Spleen (tissue), 7 donors: ENCODE data around the gene GPC4.

Experiments
- POLR2A ChIP-seq, 3 donors: fragments of 450-650 bp; IDR thresholded peaks; one replicate each; pipeline ENCODE4 v1.5.1; 2017; ENCODE audit warnings: antibody characterized with exemption in 3 of 3, mild to moderate bottlenecking in 1 of 3
- POLR2AphosphoS5 ChIP-seq, 3 donors: sonication (generic); formaldehyde crosslinking; IDR thresholded peaks; one replicate each; pipeline ENCODE4 v1.5.1; 2017; ENCODE audit warnings: antibody characterized with exemption in 3 of 3
- TF ChIP-seq, protein P1 (sequence below), 11 experiments: fragments of 200-600 bp in 7 of 11; fragments of 450-650 bp in 4 of 11; sonication (generic) in 4 of 11; IDR thresholded peaks in 8 of 11; conservative IDR thresholded peaks in 3 of 11; 1 replicate in 7 of 11; 2 replicates in 4 of 11; pipeline versions ENCODE4 v1.4.0 to v1.8.0; 2016 to 2021; ENCODE audit warnings: antibody characterized with exemption in 11 of 11, inconsistent platforms in 4 of 11, mild to moderate bottlenecking in 1 of 11
- donor health status: DM: no; HTN: no; CAD: no; lungs with moderate emphysema.
- donor health status: DM: no; HTN: no; CAD: no.
- donor health status: DM: no; HTN: no; CAD: no.

DNA sequence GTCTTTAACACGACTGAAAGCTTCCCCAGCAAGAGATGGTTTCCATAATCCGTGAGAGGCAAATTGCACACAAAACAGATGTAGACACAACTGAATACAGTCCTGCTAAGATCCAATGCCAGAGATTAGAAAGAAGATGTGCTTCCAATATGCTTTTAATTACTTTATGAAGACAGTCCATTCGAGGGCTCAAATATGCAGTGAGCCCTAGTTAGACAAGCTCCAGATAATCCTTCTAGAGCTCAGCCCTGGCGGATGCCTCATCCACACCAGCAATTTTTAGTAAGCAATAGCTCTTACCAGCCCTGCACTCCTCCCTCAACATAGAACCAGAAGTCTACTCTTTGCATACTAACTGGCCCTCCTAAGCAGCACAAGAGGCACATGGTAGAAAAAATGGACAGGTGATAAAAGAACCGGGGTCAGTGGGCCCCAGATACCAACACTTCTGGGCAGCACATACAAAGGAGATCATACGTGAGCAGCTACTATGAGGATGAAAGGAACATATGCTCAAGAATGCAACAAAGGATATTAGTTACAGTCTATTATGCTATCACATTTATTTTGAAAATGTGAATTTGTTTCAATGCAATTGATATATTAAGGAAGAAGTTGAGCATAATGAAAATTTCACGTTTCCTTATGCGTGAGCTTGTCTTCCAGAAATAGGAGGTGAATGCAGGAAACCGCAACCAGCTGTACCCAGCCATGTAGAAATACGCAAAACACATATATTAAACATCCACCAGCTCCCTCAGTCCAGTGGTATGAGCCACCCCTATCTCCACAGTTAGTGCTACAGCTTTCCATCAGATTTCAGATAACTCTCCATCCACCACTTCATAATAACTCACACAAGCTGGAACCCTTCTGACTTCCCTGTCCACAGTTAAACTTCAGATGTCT lies 34.3 kb downstream of the GPC4 start:
- TF ChIP-seq POLR2AphosphoS5 (IDR thresholded peaks at IDR 0.05) = no peak
- no peak for TF ChIP-seq POLR2A (IDR thresholded peaks at IDR 0.05)
- TF ChIP-seq, protein P1, sequence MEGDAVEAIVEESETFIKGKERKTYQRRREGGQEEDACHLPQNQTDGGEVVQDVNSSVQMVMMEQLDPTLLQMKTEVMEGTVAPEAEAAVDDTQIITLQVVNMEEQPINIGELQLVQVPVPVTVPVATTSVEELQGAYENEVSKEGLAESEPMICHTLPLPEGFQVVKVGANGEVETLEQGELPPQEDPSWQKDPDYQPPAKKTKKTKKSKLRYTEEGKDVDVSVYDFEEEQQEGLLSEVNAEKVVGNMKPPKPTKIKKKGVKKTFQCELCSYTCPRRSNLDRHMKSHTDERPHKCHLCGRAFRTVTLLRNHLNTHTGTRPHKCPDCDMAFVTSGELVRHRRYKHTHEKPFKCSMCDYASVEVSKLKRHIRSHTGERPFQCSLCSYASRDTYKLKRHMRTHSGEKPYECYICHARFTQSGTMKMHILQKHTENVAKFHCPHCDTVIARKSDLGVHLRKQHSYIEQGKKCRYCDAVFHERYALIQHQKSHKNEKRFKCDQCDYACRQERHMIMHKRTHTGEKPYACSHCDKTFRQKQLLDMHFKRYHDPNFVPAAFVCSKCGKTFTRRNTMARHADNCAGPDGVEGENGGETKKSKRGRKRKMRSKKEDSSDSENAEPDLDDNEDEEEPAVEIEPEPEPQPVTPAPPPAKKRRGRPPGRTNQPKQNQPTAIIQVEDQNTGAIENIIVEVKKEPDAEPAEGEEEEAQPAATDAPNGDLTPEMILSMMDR (IDR thresholded peaks at IDR 0.05 in 8 of 11, conservative IDR thresholded peaks at IDR 0.05 in 3 of 11) = no peak
